Measurements from ENCODE around the gene FAM131A.

Gene FAM131A

DNA sequence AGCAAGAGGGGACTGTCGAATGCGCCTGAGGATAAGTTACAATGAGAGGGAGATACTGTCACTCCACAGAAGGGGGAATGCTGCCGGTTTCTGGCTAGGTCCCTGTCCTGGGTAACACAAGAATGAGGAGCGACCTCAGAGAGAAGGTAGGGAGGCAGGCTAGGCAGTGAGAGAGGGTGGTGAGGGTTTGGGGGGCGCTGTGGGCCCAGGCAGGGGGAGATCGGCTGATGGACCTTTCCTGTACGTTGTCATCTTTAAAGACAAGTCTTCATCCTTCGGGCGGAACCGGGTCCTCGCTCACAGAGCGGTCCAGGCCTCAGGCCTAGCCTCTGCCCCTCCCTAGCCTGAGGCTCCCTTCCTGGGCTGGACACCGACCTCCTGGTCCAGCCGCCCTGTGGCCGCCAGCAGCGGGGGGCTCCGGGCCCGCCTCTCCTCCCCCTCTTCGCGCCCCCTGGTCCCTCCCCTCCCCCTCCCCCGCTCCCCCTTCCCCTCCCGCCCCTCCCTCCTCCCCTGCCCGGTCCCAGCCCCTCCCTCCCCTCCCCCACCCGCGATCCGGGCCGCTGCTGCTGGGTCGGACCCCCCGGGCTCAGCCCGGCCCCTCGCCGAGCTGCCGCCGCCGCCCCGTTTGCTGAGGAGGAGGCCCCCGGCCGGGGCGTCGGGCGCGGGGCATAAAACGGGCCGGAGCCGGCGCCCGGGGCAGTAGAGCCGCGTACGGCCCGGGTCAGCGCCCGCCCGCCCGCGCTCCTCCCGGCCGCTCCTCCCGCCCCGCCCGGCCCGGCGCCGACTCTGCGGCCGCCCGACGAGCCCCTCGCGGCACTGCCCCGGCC lies 42.2 kb downstream of the FAM131A start, which contains the start of gene CHRD:
CHRD (plus strand) TSS at position 697 of the 827 bp plus-strand sequence. CDS start 265 bp downstream, outside the sequence.
- DNase-seq: no peak

DNA sequence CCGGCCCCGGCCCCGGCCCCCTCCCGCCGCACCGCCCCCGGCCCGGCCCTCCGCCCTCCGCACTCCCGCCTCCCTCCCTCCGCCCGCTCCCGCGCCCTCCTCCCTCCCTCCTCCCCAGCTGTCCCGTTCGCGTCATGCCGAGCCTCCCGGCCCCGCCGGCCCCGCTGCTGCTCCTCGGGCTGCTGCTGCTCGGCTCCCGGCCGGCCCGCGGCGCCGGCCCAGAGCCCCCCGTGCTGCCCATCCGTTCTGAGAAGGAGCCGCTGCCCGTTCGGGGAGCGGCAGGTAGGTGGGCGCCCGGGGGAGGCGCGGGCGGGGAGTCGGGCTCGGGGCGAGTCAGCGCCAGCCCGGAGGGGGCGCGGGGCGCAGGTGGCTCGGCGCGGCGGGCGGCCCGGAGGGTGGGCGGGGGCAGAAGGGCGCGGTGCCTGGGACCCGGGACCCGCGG lies 42.8 kb downstream of the FAM131A start:
- DNase-seq: no peak

DNA sequence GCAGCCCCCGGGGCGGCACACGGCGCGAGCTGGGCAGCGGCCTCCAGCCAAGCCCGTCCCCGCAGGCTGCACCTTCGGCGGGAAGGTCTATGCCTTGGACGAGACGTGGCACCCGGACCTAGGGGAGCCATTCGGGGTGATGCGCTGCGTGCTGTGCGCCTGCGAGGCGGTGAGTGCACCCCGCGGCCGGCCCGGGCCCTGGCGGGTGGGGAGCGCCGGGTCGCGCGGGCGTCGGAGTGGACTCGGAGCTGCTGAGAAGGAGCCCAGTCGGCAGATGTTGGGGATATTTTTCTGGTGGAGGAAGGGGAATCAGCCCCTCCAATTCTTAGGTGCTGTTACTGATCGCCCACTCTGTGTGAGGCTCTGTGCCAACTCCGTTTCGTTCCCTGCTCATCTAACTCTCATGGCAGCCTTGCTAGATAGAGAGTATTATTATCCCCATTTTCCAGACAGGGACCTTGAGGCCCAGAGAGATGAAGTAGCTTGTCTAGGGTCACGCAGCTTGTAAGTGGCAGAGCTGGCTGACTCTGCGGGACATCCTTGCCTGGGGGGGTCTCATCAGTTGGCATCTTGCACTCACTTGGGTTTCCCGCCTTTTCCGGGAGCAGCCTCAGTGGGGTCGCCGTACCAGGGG lies 43.3 kb downstream of the FAM131A start:
- DNase-seq: no peak

DNA sequence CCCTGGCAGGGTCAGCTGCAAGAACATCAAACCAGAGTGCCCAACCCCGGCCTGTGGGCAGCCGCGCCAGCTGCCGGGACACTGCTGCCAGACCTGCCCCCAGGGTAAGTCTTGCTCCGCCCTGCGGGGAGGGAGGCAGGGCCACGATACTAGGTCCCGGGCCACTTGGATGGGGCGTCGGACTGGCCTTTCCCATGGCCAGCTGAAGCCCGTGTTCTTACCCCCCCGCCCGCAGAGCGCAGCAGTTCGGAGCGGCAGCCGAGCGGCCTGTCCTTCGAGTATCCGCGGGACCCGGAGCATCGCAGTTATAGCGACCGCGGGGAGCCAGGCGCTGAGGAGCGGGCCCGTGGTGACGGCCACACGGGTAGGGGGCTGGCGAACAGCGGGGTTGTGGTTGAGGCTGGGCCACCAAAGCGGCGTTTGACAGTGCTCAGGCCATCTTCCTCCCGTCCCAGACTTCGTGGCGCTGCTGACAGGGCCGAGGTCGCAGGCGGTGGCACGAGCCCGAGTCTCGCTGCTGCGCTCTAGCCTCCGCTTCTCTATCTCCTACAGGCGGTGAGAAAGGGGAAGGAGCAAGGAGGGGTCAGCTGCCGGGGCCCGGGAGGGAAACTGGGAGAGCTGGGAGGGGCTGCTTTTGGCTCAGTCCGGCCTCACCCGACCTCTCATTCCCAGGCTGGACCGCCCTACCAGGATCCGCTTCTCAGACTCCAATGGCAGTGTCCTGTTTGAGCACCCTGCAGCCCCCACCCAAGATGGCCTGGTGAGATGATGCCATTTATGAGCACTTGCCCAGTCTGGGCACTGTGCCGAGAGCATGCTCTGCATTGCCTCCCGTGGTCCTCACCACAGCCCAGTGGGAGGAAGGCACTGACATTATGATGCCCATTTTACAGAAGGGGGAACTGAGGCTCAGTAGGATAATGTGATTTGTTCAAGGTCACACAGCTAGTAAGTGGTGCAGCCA lies 44.1 kb downstream of the FAM131A start:
- DNase-seq: no peak

DNA sequence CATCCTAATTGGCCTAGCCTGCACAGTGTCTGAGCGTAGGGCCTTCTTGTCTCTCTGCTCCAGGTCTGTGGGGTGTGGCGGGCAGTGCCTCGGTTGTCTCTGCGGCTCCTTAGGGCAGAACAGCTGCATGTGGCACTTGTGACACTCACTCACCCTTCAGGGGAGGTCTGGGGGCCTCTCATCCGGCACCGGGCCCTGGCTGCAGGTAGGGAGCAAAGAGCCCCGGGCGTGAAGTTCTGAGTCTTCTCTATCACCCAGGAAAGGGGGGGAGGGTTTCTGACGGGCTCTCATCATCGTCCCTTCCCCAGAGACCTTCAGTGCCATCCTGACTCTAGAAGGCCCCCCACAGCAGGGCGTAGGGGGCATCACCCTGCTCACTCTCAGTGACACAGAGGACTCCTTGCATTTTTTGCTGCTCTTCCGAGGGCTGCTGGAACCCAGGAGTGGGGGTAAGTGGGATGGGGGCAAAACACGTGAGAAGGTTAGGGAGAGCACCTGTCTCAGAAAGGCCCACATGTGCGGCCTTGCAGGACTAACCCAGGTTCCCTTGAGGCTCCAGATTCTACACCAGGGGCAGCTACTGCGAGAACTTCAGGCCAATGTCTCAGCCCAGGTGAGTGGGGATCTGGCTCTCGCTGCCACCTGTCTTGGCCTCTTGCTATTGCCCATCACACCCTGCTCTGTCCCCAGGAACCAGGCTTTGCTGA lies 45.1 kb downstream of the FAM131A start:
- DNase-seq: no peak

DNA sequence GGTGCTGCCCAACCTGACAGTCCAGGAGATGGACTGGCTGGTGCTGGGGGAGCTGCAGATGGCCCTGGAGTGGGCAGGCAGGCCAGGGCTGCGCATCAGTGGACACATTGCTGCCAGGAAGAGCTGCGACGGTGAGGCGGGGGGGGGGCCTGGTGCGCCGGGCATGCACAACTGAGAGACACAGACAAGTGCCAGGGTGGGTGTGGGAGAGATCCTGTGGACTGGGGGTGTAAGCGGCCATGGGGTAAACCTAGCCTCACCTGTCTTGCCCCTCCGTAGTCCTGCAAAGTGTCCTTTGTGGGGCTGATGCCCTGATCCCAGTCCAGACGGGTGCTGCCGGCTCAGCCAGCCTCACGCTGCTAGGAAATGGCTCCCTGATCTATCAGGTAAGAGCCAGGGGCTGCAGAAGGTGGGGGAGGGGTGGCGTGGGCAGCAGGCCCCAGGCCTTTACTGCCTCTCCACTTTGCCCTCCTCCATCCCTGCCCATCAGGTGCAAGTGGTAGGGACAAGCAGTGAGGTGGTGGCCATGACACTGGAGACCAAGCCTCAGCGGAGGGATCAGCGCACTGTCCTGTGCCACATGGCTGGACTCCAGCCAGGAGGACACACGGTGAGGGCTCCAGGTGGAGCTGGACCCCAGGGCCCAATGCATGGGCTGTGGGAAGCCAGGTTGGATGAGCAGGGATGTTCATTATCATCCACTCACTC lies 45.8 kb downstream of the FAM131A start:
- no peak for DNase-seq

DNA sequence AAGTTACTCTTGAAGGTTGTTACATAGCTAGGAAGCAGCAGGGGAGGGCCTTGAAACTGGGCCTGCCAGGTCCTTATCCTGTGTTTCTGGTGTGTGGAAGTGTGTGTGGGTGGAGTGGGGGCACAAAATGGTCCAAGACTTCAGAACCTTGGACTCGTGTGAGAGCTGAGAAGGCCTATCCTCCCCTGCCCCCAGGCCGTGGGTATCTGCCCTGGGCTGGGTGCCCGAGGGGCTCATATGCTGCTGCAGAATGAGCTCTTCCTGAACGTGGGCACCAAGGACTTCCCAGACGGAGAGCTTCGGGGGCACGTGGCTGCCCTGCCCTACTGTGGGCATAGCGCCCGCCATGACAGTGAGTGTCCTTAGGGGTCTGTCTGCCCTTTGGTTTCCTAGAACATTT lies 46.9 kb downstream of the FAM131A start:
- DNase-seq: no peak

DNA sequence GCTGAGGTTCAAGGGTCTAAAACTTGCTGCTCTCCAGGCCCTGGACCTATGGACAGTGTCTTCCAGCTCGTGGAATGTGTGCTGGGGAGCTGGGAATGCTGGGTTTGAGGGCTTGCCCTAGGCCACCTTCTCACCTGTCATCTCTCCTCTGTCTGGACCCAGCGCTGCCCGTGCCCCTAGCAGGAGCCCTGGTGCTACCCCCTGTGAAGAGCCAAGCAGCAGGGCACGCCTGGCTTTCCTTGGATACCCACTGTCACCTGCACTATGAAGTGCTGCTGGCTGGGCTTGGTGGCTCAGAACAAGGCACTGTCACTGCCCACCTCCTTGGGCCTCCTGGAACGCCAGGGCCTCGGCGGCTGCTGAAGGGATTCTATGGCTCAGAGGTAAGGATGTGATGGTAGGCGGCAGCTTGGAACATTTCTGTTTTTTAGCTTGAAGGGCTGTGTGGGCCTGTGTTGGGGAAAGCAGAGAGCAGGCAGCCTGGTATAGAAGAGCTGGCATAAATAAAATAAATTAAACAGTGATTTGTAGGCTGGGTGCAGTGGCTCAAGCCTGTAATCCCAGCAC lies 47.5 kb downstream of the FAM131A start:
- no peak for DNase-seq

DNA sequence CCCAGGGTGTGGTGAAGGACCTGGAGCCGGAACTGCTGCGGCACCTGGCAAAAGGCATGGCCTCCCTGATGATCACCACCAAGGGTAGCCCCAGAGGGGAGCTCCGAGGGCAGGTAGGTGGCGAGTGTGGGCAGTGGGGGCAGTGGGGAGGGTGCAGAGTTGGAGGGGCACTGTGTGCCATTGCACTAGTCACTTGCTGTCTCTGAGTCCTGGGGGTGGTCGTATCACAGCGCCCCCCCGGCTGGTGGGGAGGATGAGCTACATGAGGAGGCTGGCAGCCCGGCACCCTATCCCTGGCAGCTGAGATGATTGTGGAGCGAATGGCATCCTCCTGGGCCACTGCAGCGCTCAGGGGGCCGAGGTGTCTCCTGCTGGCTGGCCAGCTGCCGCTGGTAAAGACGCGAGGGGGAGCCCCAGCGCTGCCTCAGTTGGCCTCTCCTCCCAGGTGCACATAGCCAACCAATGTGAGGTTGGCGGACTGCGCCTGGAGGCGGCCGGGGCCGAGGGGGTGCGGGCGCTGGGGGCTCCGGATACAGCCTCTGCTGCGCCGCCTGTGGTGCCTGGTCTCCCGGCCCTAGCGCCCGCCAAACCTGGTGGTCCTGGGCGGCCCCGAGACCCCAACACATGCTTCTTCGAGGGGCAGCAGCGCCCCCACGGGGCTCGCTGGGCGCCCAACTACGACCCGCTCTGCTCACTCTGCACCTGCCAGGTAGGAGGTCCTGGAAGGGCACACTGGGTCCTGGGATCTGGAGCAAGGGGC lies 48.8 kb downstream of the FAM131A start:
- no peak for DNase-seq

DNA sequence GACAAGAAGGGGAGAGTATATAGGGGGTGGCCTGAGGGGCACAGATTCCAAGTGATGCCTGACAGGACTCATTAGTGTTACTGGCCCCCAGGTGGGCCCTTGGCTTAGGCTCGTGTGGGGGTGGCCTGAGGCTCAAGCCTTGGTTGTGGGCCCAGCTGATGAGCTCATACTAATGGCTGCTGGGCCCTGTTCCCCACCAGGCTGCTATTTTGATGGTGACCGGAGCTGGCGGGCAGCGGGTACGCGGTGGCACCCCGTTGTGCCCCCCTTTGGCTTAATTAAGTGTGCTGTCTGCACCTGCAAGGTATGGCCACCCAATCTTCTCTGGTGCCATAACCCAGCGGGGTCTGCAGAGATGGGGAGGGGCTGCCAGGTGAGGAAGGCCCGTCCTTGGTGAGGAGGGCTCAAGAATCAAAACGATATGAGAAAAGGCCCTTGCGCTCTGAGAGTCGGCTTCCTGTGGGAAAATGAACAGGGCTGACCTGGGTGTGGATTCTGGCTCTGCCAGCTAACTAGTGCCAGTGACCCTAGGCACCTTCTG lies 49.8 kb downstream of the FAM131A start:
- DNase-seq: no peak

DNA sequence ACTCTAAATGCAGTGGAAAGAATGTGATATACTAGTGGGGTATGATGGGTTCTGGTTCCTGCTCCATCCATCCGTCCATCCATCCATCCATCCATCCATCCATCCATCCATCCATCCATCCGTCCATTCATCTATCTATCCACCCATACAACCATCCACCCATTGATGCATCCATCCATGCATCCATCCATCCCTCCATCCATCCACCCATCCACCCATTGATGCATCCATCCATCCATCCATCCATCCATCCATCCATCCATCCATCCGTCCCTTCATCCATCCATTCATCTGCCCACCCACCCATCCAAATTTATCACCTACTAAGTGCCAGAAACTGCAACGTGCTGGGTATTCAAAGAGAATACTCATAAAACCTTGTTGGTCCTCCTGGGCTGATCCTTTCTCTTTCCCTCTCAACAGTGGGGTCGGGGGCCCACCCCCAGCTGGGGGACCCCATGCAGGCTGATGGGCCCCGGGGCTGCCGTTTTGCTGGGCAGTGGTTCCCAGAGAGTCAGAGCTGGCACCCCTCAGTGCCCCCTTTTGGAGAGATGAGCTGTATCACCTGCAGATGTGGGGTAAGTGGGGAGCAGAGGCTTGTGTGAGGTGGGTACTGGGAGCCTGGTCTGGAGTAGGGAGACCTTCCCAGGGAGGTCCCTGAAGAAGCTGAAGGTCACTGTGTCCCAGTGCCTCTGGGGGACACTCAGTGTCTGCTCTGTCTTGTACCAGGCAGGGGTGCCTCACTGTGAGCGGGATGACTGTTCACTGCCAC lies 51.0 kb downstream of the FAM131A start:
- DNase-seq: no peak

DNA sequence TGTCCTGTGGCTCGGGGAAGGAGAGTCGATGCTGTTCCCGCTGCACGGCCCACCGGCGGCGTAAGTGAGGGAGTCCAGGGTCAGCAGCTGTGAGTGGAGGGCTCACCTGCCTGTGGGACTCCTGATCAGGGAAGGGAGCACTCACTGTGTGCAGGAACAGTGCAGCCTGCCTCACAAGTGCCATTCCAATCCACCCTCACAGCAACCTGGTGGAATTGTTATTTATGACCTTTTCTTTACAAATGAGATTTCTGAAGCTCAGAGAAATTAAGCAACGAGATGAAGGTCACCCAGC lies 51.5 kb downstream of the FAM131A start:
- DNase-seq: no peak

DNA sequence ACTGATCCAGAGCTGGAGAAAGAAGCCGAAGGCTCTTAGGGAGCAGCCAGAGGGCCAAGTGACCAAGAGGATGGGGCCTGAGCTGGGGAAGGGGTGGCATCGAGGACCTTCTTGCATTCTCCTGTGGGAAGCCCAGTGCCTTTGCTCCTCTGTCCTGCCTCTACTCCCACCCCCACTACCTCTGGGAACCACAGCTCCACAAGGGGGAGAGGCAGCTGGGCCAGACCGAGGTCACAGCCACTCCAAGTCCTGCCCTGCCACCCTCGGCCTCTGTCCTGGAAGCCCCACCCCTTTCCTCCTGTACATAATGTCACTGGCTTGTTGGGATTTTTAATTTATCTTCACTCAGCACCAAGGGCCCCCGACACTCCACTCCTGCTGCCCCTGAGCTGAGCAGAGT lies 52.0 kb downstream of the FAM131A start:
- no peak for DNase-seq

DNA sequence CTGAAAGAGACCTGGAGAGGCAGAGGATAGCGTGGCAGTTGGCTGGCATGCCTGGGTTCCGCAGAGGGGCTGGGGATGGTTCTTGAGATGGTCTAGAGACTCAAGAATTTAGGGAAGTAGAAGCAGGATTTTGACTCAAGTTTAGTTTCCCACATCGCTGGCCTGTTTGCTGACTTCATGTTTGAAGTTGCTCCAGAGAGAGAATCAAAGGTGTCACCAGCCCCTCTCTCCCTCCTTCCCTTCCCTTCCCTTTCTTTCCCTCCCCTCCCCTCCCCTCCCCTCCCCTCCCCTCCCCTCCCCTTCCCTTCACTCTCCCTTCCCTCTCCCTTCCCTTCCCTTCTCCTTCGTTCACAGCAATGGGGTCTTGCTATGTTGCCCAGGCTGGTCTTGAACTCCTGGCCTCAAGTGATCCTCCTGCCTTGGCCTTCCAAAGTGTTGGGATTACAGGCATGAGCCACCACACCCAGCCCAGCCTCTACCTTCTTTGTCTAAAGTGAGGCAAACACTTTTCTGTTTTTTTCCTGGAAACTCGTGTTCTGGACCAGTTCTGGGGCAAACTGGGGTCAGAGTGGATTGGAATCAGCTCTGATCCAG lies 52.6 kb downstream of the FAM131A start:
- DNase-seq: no peak

DNA sequence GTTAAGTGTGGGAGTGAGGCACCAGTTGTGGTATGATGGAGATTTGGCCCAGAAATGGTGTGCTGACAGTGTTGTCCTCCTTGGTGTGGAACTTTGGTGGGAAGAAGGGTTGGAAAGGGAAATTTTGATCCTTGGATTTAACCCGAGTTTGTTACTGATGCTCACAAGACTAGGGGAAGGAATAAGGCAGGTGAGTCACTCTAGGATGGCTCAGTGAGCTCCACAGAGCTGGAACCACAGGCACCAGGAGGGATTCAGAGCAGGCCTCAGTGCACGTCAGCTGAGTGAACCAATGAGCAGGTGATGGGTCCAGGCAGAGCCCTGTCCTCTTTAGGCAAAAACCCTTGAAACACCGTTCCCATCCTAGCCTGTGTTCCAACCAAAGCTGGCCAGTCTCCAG lies 53.9 kb downstream of the FAM131A start:
- no peak for DNase-seq

DNA sequence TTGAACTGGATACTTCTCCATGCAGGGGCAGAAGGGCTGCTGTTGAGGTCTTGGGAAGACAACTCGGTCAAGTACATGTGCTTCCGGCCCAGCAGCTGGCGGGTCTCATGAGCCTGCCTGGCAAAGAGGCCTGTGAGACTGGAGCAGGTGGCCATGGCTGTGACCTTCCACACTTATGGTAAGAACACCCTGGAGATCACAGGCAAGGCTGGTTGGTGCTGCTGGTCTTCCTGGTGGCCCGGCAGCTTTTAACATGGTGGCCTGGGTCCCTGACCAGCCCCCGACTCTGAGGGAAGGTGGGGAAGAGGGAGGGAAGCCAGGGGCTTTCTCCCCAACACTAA lies 57.9 kb downstream of the FAM131A start:
- DNase-seq: no peak

All from cortex of kidney (tissue), 1 donor.